H9 (cell line): ENCODE measurements around the gene NCAPH2. TPM values are rescaled to one million over a fixed set of nuclear protein-coding genes. Genes with fewer than 3 reads are reported as not detected.

Experiments used
- DNase-seq: peaks from one replicate; pipeline ENCODE4 v3.0.0-alpha.2; 2017
- H2AFZ ChIP-seq: one replicate; pipeline ENCODE4 v1.6.1; 2013; ENCODE audit warnings: mild to moderate bottlenecking, low read length, control low read depth, moderate library complexity
- H2AK5ac ChIP-seq: 2 replicates; pipeline ENCODE4 v1.6.1; 2013; ENCODE audit warnings: low read length, control low read depth, mixed read lengths; ENCODE audit not compliant: insufficient read length
- H2BK120ac ChIP-seq: one replicate; pipeline ENCODE4 v1.6.1; 2013; ENCODE audit warnings: low read depth, mild to moderate bottlenecking, low read length, control low read depth, inconsistent platforms; ENCODE audit not compliant: poor library complexity, severe bottlenecking
- H2BK12ac ChIP-seq: 2 replicates; pipeline ENCODE4 v1.6.1; 2013; ENCODE audit warnings: low read length, control low read depth, mixed read lengths, low read depth; ENCODE audit not compliant: insufficient read length
- H2BK15ac ChIP-seq: 2 replicates; pipeline ENCODE4 v1.6.1; 2013; ENCODE audit warnings: low read depth, low read length, control low read depth
- H2BK20ac ChIP-seq: one replicate; pipeline ENCODE4 v1.6.1; 2013; ENCODE audit warnings: low read depth, mild to moderate bottlenecking, low read length, control low read depth, inconsistent platforms; ENCODE audit not compliant: poor library complexity, severe bottlenecking
- H2BK5ac ChIP-seq: 2 replicates; pipeline ENCODE4 v1.6.1; 2013; ENCODE audit warnings: low read length, control low read depth, mixed read lengths; ENCODE audit not compliant: insufficient read length
- H3K14ac ChIP-seq: 2 replicates; pipeline ENCODE4 v1.6.1; 2013; ENCODE audit warnings: low read length, control low read depth; ENCODE audit not compliant: insufficient read depth
- H3K18ac ChIP-seq: 2 replicates; pipeline ENCODE4 v1.6.1; 2013; ENCODE audit warnings: low read depth, mild to moderate bottlenecking, mixed read lengths, low read length, control low read depth; ENCODE audit not compliant: insufficient read length
- H3K23ac ChIP-seq: 2 replicates; pipeline ENCODE4 v1.6.1; 2013; ENCODE audit warnings: low read length, control low read depth, mixed read lengths, low read depth; ENCODE audit not compliant: insufficient read length
- H3K23me2 ChIP-seq: 2 replicates; pipeline ENCODE4 v1.6.1; 2013; ENCODE audit warnings: low read depth, mild to moderate bottlenecking, mixed read lengths, low read length, control low read depth; ENCODE audit not compliant: insufficient read length, poor library complexity, severe bottlenecking
- H3K27ac ChIP-seq: 2 replicates; pipeline ENCODE4 v1.5.1; 2013; ENCODE audit warnings: low read length, control low read depth, mixed read lengths, low read depth; ENCODE audit not compliant: insufficient read length
- H3K27me3 ChIP-seq: 2 replicates; pipeline ENCODE4 v1.6.1; 2013; ENCODE audit warnings: low read length, control low read depth, inconsistent platforms; ENCODE audit not compliant: insufficient read depth
- H3K4ac ChIP-seq: 2 replicates; pipeline ENCODE4 v1.6.1; 2013; ENCODE audit warnings: low read depth, mild to moderate bottlenecking, control low read depth, inconsistent platforms, low read length, moderate library complexity
- H3K4me1 ChIP-seq: 2 replicates; pipeline ENCODE4 v1.6.1; 2013; ENCODE audit warnings: low read length, control low read depth, inconsistent platforms; ENCODE audit not compliant: insufficient read depth
- H3K4me2 ChIP-seq: 2 replicates; pipeline ENCODE4 v1.6.1; 2013; ENCODE audit warnings: low read length, control low read depth, mixed read lengths; ENCODE audit not compliant: insufficient read length, insufficient read depth
- H3K56ac ChIP-seq: 2 replicates; pipeline ENCODE4 v1.6.1; 2013; ENCODE audit warnings: low read depth, mild to moderate bottlenecking, mixed read lengths, low read length, control low read depth; ENCODE audit not compliant: insufficient read length
- H3K79me1 ChIP-seq: 2 replicates; pipeline ENCODE4 v1.6.1; 2013; ENCODE audit warnings: low read depth, mild to moderate bottlenecking, moderate library complexity, low read length, control low read depth, inconsistent platforms; ENCODE audit not compliant: insufficient read depth, poor library complexity, severe bottlenecking
- H3K79me2 ChIP-seq: 2 replicates; pipeline ENCODE4 v1.6.1; 2013; ENCODE audit warnings: low read length, control low read depth, inconsistent platforms; ENCODE audit not compliant: insufficient read depth
- H3K9ac ChIP-seq: 2 replicates; pipeline ENCODE4 v1.6.1; 2013; ENCODE audit warnings: low read length, control low read depth, mixed read lengths; ENCODE audit not compliant: insufficient read length; ENCODE audit errors: extremely low read depth
- H3K9me3 ChIP-seq: one replicate; pipeline ENCODE4 v1.6.1; 2013; ENCODE audit warnings: low read depth, low read length, inconsistent platforms; ENCODE audit not compliant: control insufficient read depth
- H3T11ph ChIP-seq: one replicate; pipeline ENCODE4 v1.6.1; 2013; ENCODE audit warnings: mild to moderate bottlenecking, low read length, control low read depth, inconsistent platforms
- H4K20me1 ChIP-seq: one replicate; pipeline ENCODE4 v1.6.1; 2013; ENCODE audit not compliant: control insufficient read depth, insufficient read length, insufficient read depth
- H4K5ac ChIP-seq: 2 replicates; pipeline ENCODE4 v1.6.1; 2013; ENCODE audit warnings: low read depth, mild to moderate bottlenecking, mixed read lengths, low read length, control low read depth; ENCODE audit not compliant: insufficient read length
- H4K8ac ChIP-seq: replicated peaks from 2 replicates; pipeline ENCODE4 v1.6.1; 2013; ENCODE audit warnings: low read length, control low read depth, mixed read lengths, low read depth; ENCODE audit not compliant: insufficient read length
- H4K91ac ChIP-seq: 2 replicates; pipeline ENCODE4 v1.6.1; 2013; ENCODE audit warnings: low read depth, mild to moderate bottlenecking, moderate library complexity, mixed read lengths, low read length, control low read depth; ENCODE audit not compliant: insufficient read length
- H3K27ac Mint-ChIP-seq, 3 experiments: 2 replicates in 2 of 3; 3 replicates in 1 of 3; pipeline ENCODE4 v1.8.0; 2020 to 2021; ENCODE audit warnings: mixed read lengths in 3 of 3, mild to moderate bottlenecking in 1 of 3, moderate library complexity in 1 of 3
- H3K27me3 Mint-ChIP-seq: 2 replicates; pipeline ENCODE4 v1.8.0; 2021; ENCODE audit warnings: low read depth, mild to moderate bottlenecking, moderate library complexity, mixed read lengths
- H3K36me3 Mint-ChIP-seq, 3 experiments: 2 replicates in 2 of 3; 3 replicates in 1 of 3; pipeline ENCODE4 v1.8.0; 2020 to 2021; ENCODE audit warnings: low read depth in 3 of 3, mixed read lengths in 3 of 3; ENCODE audit not compliant: insufficient read depth in 1 of 3
- H3K4me1 Mint-ChIP-seq, 2 experiments: 2 replicates each; pipeline ENCODE4 v1.8.0; 2020; ENCODE audit warnings: mixed read lengths in 2 of 2
- H3K4me3 Mint-ChIP-seq, 2 experiments: 2 replicates in 1 of 2; 3 replicates in 1 of 2; pipeline ENCODE4 v1.8.0; 2020 to 2021; ENCODE audit warnings: mild to moderate bottlenecking in 2 of 2, mixed read lengths in 2 of 2, moderate library complexity in 1 of 2
- H3K9me3 Mint-ChIP-seq, 2 experiments: 2 replicates in 1 of 2; 3 replicates in 1 of 2; pipeline ENCODE4 v1.8.0; 2020; ENCODE audit warnings: mild to moderate bottlenecking in 2 of 2, mixed read lengths in 2 of 2, moderate library complexity in 1 of 2
- CTCF ChIP-seq: fragments of 200-600 bp; sonication (generic); conservative IDR thresholded peaks from 3 replicates; pipeline ENCODE4 v1.8.0; 2021; ENCODE audit warnings: antibody characterized with exemption, mild to moderate bottlenecking
- WGBS: extraction: QIAGEN DNeasy Blood & Tissue Kit; methylation state at CpG from one replicate; pipeline ENCODE4 v1.1.7; 2013; ENCODE audit warnings: missing lambda C conversion rate, low lambda C conversion rate, mixed read lengths; ENCODE audit not compliant: insufficient read length; ENCODE audit errors: extremely low coverage; 5-methylcytosine and 5-hydroxymethylcytosine counted together
- total RNA-seq: library from RNA; stranded (reverse); gene quantifications from 2 replicates; pipeline ENCODE4 v1.2.1, GENCODE V29; 2021

NCAPH2 gene
- total RNA-seq, 1 experiment from 2014 or later = 76.2 TPM

- no peak overlapping the region for H2AK5ac ChIP-seq
- H3K4me3 Mint-ChIP-seq = no peak overlapping the region; a peak in 1 of 5 replicates
- peaks cover 64% of the 10 kb centered on the region for H3K27me3 Mint-ChIP-seq
- no peak overlapping the region for H3K18ac ChIP-seq
- no peaks in the 10 kb centered on the region for H3K36me3 Mint-ChIP-seq
- H3T11ph ChIP-seq = no peak overlapping the region
- no peak overlapping the region for H3K4ac ChIP-seq
- no peak overlapping the region for H3K14ac ChIP-seq
- no peak overlapping the region for H4K8ac ChIP-seq
- H4K20me1 ChIP-seq = no peaks in the 10 kb centered on the region
- H2BK120ac ChIP-seq = no peak overlapping the region
- H3K4me1 ChIP-seq = no peaks in the 10 kb centered on the region
- H2BK5ac ChIP-seq = no peak overlapping the region
- H3K9ac ChIP-seq = no peak overlapping the region
- H2BK12ac ChIP-seq = no peak overlapping the region
- 100% methylated on average over 2 of the region's 13 CpGs for WGBS
- H3K23me2 ChIP-seq = peaks cover 2% of the 10 kb centered on the region
- H4K91ac ChIP-seq = no peak overlapping the region
- no peak for TF ChIP-seq CTCF
- H4K5ac ChIP-seq = no peak overlapping the region
- H3K27ac Mint-ChIP-seq = no peak overlapping the region
- H2BK15ac ChIP-seq = no peak overlapping the region
- H3K27ac ChIP-seq = no peak overlapping the region
- no peak for DNase-seq
- H3K56ac ChIP-seq = no peak overlapping the region
- peaks cover 6 to 9% of the 10 kb centered on the region in 2 experiments for H3K4me1 Mint-ChIP-seq
- H3K23ac ChIP-seq = no peak overlapping the region
- no peaks in the 10 kb centered on the region for H3K79me1 ChIP-seq
- no peaks in the 10 kb centered on the region for H3K9me3 ChIP-seq
- no peaks in the 10 kb centered on the region; a peak in 1 of 5 replicates for H3K9me3 Mint-ChIP-seq
- H3K79me2 ChIP-seq = no peaks in the 10 kb centered on the region
- H2AFZ ChIP-seq = no peak overlapping the region
- H2BK20ac ChIP-seq = no peak overlapping the region
- no peak overlapping the region for H3K4me2 ChIP-seq
- H3K27me3 ChIP-seq = no peaks in the 10 kb centered on the region; the same call in 1 of the 2 replicates
Measured at GRCh38 chr22:50537765-50538164, 29.7 kb downstream of the NCAPH2 start.
